GM12872 (cell line): Measurements from ENCODE around the gene CLOCK.

Experiments used
- TF ChIP-seq, protein P1 (sequence below): IDR thresholded peaks from 3 replicates; pipeline ENCODE4 v1.5.1; 2011; ENCODE audit warnings: low read depth, mild to moderate bottlenecking, low read length, moderate library complexity; ENCODE audit not compliant: insufficient read depth

CLOCK gene

DNA sequence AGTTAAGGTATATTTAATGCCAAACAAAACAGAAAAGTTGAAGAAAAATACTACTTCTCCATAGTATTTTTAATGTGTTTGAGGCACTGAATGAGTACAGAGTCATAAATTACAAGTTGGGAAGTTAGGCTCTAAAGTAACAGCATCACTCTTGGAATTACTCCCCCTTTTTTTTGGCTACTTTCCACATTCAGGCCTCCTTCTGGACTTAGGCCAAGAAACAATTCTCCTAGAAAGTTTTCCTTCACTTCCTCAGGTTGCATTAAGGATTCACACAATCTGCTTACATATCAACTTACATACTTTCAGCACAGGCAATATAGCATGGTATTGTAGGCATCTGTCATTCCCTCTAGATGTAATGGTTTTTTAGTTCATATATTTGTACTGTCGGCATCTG lies 98.9 kb downstream of the CLOCK start:
- TF ChIP-seq, protein P1, sequence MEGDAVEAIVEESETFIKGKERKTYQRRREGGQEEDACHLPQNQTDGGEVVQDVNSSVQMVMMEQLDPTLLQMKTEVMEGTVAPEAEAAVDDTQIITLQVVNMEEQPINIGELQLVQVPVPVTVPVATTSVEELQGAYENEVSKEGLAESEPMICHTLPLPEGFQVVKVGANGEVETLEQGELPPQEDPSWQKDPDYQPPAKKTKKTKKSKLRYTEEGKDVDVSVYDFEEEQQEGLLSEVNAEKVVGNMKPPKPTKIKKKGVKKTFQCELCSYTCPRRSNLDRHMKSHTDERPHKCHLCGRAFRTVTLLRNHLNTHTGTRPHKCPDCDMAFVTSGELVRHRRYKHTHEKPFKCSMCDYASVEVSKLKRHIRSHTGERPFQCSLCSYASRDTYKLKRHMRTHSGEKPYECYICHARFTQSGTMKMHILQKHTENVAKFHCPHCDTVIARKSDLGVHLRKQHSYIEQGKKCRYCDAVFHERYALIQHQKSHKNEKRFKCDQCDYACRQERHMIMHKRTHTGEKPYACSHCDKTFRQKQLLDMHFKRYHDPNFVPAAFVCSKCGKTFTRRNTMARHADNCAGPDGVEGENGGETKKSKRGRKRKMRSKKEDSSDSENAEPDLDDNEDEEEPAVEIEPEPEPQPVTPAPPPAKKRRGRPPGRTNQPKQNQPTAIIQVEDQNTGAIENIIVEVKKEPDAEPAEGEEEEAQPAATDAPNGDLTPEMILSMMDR: no peak

- TF ChIP-seq, protein P1: no peak
Observed at GRCh38 chr4:55447108-55447708, 99.5 kb downstream of the CLOCK start.

DNA sequence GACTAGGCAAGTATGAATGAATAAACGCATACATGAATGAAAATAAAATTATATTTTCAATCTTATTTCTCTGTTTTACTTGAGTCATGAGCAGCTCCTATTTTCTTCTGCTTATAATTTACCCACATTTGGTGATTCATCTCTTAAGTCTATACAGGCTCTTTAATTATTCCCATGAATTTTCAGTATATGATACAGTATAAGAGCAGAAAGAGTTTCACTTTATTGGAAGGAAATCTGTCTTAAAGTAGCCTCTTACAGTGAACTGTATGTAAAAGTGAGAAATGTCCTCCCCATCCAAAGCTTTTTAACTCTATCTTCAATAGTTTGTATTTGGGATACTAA lies 100.2 kb downstream of the CLOCK start:
- TF ChIP-seq, protein P1: no peak

- TF ChIP-seq, protein P1: no peak
Observed at GRCh38 chr4:55445921-55446577, 100.7 kb downstream of the CLOCK start.

- TF ChIP-seq, protein P1: peak; percentile 28; the same call in 1 of the 3 replicates
Observed at GRCh38 chr4:55444827-55445226, 101.9 kb downstream of the CLOCK start.

GRCh38 chr4:55442541-55442940 lies 104.2 kb downstream of the CLOCK start:
- TF ChIP-seq, protein P1: no peak

DNA sequence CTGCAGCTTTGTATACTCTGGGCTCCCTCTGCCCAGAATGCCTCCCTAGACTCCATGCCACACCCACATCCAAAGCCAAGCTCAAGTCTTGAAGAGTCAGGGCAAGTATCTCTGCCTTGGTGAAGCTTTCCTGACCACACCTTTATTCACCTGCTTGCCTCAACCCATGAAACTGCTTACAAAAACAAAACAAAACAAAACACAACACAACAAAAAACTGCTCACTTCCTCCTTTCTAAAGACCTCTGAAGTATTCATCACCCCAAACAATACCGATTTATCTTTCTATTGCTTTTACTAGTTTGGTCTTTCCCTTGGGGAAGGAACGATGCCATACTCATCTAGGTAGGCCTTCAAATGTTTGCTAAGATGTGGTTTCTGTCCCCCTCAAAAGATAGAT lies 105.9 kb downstream of the CLOCK start:
- TF ChIP-seq, protein P1: no peak
